ENCODE data around the gene ZSCAN5B.
A peak's percentile ranks its signal among the peaks of the same experiment; 100 is the strongest.

Gene ZSCAN5B

DNA sequence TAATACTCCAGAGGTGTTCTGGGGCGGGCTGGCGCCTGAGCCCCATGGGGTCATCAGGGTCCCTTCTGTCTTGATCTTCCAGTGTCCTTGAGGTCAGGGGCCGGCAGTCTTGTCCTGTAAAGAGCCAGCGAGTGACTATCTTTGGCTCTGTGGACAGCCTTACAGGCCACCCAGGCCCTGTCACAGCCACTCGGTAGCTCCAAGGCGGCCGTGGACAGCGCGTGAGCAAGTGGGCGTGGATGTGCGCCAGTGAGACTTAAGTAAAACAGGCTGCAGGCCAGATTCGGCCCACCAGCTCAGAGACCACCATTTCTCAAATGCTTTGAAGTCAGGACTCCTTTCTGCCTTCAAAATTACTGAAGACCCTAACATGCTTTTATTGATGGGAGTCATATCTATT lies 52.8 kb downstream of the ZSCAN5B start:
- no peak for DNase-seq (ENCODE audit: low read depth in 2 of 2)

DNA sequence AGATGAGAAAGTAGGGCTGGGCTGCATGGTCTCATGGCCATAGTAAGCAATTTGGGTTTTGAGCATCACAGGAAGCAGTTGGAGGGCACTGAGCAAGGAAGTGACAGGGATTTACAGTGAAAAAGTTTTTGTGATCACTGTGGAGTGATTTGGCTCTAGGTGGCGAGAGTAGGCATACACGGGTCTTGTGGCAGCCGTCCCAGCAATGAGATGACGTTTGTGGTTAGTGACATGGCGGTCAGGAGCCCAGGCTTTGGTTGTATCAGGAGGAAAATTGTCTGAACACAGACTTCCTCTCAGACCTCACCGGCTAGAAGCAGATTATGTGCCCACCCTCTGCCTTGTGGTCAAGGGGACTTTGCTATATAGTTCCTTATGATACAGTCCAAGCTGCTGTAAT lies 53.2 kb downstream of the ZSCAN5B start:
- DNase-seq (ENCODE audit: low read depth in 2 of 2), result no peak

DNA sequence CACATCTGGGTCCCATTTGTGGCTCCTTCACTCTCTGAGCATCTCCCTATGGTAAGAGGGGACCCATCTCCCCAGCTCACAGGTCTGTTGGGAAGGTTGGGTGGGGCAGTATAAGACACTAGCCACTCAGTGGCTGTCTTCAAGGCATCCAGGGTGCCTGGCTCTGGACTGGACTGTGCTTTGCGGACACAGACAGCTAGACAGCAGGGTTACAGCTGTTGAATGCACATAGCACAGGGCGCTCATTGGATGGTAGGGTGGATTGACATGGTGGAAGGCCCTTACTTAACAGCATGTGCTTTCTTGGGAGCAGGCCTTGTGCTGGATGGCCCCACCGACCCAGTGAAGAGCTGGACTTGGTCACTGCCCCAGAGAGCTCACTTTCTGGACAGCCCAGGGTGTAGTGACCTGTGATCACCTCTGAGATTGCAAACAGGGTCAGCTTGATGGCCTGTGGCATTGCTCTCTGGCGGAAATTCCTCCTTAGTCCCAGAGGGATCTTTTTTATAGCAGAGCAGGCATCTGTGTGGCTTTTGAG lies 54.6 kb downstream of the ZSCAN5B start:
- DNase-seq (ENCODE audit: low read depth in 2 of 2), result no peak

DNA sequence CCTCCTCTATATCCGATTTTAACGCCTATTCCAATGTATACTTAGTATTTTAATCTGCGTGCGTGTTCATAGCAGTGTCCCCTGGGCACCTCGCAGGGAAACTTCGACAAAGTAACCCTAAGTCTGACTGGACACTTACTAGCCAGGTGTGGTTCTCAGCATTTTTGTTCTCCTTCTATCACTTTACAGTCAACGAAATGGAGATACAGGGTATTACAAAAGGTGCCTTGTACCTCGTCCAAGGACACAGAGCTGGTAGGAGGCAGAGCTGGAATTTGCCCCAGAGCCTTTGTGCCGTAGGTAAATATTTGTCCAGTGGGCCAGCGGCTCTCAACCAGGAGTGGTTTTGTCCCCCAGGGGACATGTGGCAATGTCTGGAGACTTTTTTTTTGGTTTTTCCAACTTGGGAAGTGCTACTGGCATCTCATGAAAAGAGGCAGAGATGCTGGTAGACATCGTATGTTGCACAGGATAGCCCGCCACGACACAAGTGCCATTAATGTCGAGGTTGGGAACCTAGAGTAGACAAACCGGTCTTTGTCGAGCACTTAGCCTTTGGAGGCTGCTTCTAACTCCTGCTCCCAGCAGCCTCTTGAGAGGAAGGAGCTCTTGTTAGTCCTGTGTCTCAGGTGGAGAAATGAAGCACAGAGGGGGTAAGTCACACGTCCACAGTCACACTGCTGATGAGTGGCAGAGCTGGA lies 55.3 kb downstream of the ZSCAN5B start:
- DNase-seq (ENCODE audit: low read depth in 2 of 2), result no peak

DNA sequence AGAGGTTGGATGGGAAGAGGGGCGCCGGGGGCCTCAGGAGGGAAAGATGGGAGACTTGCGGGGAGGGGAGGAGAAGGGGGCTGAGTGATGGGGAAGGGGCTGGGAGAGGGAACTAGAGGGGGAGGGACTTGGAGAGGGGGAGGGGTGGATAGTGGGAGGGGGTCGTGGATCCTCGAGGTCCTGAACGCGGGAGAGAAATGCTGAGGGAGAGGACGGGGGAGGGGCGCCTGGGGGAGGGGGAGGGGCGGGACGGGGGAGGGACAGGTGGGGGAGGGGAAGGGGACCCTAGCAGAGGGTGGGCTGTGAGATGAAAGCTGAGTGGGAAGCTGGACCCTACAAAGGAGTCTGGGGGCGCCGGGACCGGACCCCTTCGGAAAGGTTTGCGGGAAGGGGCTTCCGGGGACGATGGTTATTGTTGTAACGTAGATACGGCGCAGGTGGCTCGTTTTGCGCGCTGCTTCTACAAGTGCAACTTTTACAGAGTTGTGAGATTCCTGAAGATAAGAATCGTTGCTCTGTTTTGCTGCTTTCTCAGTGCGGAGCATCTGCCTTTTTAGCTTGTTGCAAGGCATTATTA lies 56.1 kb downstream of the ZSCAN5B start:
- DNase-seq (ENCODE audit: low read depth in 2 of 2), result no peak

DNA sequence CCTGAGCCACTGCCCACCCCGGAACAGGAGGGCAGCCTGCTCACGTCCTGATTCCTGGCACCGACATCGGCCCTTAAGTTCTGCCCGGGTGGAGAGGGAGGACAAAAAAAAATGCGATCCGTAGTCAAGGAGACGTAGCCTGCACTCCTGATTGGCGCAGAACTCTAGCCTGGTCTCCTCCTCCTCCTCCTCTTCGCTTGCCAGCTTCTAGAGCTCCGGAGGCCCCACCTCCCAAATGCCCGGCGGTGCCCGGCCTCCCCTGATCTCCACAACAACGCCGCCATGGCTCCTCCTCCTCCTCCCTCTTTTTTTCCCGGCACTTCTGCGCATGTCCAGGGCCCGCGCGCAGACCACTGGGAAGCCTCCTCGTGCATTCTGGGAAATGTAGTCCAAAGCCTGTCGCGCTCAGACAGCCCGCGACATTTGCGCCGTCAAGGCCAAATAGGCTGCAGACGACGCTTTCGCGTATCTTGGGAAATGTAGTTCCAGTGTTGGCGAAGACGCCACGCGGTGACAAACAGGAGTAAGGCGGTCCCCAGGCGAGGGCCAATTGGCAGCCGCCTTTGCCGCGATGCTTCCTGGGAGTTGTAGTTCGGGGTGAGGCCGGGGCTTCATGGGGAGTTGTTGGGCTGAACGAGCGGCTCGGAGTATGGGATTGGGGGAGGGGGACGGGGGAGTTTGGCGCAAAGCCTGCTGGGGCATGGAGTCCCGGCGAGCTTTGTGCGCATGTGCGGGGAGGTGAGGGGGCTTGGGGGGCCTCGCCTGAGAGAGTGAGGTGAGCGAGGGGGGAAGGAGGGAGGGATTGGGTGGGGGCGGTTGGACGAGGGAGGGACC lies 56.8 kb downstream of the ZSCAN5B start, which contains the start of gene ZNF444:
ZNF444 (plus strand) TSS at position 705 of the 834 bp plus-strand sequence. CDS start 5,625 bp downstream, outside the sequence.
- DNase-seq (ENCODE audit: low read depth in 2 of 2), result peak; percentile 97 to 98

DNA sequence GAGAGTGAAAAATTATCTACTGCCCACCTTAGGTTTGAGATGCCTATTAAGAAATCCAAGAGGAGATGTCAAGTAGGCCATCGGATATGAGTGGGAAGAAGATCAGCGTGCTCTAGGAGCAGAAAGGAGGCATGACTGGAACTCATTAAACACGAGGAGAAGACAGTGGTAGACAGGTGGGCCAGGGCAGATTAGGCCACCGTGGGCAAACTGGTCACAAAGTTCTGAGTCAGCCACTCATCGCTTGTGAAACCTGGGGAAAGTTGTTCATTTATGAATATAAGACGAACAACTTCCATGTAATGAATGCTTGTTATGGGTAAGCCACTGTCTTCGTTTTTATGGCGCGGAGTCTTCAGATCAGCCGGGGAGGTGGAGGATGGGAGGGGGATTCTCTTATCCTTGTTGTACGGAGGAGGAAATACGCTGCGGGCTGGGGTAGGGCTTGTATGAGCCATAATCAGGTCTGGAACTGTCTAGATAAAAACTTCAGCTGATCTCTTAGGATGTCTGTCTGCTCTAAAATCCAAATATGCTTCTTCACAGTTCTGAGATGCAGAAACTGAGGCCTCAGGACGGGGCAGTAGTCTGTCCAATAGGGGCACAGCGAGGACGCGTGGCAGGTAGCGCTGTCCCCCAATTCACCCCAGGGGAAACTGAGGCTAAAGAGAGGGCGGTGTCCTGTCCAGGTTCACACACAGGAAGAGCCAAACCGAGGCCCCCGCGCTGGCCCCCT lies 57.6 kb downstream of the ZSCAN5B start:
- no peak for DNase-seq (ENCODE audit: low read depth in 2 of 2)
